ENCODE data around the gene CHRNE. TPM values are rescaled to one million over a fixed set of nuclear protein-coding genes. Genes with fewer than 3 reads are reported as not detected.
A peak's percentile ranks its signal among the peaks of the same experiment; 100 is the strongest.

CHRNE gene
- total and polyA plus RNA-seq, 2 of the 13 experiments (the other 11 are each of a cell fraction or from before 2014, with no cell fraction given) = 0.53 to 0.59 TPM

DNA sequence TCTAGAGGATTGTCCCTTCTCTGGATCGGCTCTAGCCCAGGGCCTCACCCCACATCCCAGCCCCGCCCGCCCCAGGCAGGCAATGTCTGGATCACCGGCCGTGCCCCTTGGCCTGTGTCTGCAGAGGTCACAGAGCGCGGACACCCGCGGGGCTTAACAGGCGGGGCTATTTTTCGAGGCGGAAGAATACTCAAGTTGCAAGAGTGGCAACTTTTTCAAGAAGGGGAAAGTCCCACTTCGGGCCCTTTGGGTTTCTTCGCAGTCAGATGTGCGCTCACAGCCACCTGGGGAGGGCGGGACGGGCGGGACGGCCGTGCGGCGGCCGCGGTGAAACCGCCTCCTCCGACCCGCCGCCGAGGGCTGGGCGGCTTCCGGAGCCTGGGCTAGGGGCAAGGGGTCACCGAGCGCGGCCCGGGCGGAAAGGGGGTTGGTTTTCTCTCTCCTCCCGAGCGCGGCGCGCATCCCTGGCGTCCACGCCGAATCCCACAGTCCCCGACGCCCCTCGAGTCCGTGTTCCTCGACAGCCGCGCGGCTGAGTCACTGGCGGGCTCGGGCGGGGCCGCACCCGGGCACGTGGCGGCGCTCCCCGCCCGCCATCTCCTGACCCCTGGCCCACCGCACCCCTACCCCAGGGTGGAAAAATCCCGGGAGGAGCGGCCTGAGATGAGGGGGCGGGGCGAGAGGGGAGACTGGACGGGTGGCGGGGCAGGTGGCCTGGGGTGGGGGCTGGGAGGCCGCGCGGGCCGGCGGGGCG, 46.6 kb upstream of the CHRNE start (continued):
- TF ChIP-seq ZNF777 (CRISPR knock-in tag; IDR thresholded peaks at IDR 0.05) (peak; percentile 96), ADNP (CRISPR knock-in tag; IDR thresholded peaks at IDR 0.05) (no peak), RARG (CRISPR knock-in tag; IDR thresholded peaks at IDR 0.05; ENCODE audit: low read depth) (no peak), ZNF460 (CRISPR knock-in tag; IDR thresholded peaks at IDR 0.05; ENCODE audit: borderline replicate concordance) (peak; percentile 13; the same call in 1 of the 2 replicates), TEAD2 (CRISPR knock-in tag; IDR thresholded peaks at IDR 0.05) (no peak), ZNF354B (CRISPR knock-in tag; IDR thresholded peaks at IDR 0.05) (no peak), ZNF382 (CRISPR knock-in tag; IDR thresholded peaks at IDR 0.05; ENCODE audit: borderline replicate concordance) (no peak), ZNF607 (CRISPR knock-in tag; IDR thresholded peaks at IDR 0.05; ENCODE audit: borderline replicate concordance) (peak; percentile 67; the same call in 1 of the 2 replicates), ZEB1 (IDR thresholded peaks at IDR 0.05; ENCODE audit: insufficient replicate concordance, low read depth) (no peak), ZNF569 (CRISPR knock-in tag; IDR thresholded peaks at IDR 0.05; ENCODE audit: borderline replicate concordance) (no peak), ZNF343 (CRISPR knock-in tag; IDR thresholded peaks at IDR 0.05) (peak; percentile 72; the same call in 1 of the 2 replicates), GABPA (IDR thresholded peaks at IDR 0.05; ENCODE audit: low read depth, low read length) (peak; percentile 22; the same call in 1 of the 2 replicates), GABPA (CRISPR knock-in tag; IDR thresholded peaks at IDR 0.05; ENCODE audit: low read depth) (0 out of 2 replicates have a peak, but pooled peaks have one; percentile 2), MAZ (IDR thresholded peaks at IDR 0.05; ENCODE audit: borderline replicate concordance, low read depth, low read length) (peak; percentile 56; the same call in 1 of the 2 replicates), MAZ (CRISPR knock-in tag; IDR thresholded peaks at IDR 0.05; ENCODE audit: low read depth) (peak; percentile 81), ZBTB21 (CRISPR knock-in tag; IDR thresholded peaks at IDR 0.05) (no peak), SRSF4 (IDR thresholded peaks at IDR 0.05; ENCODE audit: low read depth, low read length, poor library complexity, severe bottlenecking) (no peak), FOSL2 (CRISPR knock-in tag; IDR thresholded peaks at IDR 0.05) (peak; percentile 83), SATB2 (CRISPR knock-in tag; IDR thresholded peaks at IDR 0.05) (0 out of 2 replicates have a peak, but pooled peaks have one; percentile 37)
- TF ChIP-seq, protein P1, sequence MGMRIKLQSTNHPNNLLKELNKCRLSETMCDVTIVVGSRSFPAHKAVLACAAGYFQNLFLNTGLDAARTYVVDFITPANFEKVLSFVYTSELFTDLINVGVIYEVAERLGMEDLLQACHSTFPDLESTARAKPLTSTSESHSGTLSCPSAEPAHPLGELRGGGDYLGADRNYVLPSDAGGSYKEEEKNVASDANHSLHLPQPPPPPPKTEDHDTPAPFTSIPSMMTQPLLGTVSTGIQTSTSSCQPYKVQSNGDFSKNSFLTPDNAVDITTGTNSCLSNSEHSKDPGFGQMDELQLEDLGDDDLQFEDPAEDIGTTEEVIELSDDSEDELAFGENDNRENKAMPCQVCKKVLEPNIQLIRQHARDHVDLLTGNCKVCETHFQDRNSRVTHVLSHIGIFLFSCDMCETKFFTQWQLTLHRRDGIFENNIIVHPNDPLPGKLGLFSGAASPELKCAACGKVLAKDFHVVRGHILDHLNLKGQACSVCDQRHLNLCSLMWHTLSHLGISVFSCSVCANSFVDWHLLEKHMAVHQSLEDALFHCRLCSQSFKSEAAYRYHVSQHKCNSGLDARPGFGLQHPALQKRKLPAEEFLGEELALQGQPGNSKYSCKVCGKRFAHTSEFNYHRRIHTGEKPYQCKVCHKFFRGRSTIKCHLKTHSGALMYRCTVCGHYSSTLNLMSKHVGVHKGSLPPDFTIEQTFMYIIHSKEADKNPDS (CRISPR knock-in tag; IDR thresholded peaks at IDR 0.05) = no peak
- TF ChIP-seq, protein P2, sequence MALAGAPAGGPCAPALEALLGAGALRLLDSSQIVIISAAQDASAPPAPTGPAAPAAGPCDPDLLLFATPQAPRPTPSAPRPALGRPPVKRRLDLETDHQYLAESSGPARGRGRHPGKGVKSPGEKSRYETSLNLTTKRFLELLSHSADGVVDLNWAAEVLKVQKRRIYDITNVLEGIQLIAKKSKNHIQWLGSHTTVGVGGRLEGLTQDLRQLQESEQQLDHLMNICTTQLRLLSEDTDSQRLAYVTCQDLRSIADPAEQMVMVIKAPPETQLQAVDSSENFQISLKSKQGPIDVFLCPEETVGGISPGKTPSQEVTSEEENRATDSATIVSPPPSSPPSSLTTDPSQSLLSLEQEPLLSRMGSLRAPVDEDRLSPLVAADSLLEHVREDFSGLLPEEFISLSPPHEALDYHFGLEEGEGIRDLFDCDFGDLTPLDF (CRISPR knock-in tag; IDR thresholded peaks at IDR 0.05) = peak; percentile 65
- TF ChIP-seq, protein P3, sequence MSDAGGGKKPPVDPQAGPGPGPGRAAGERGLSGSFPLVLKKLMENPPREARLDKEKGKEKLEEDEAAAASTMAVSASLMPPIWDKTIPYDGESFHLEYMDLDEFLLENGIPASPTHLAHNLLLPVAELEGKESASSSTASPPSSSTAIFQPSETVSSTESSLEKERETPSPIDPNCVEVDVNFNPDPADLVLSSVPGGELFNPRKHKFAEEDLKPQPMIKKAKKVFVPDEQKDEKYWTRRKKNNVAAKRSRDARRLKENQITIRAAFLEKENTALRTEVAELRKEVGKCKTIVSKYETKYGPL (CRISPR knock-in tag; IDR thresholded peaks at IDR 0.05) = no peak
- TF ChIP-seq, protein P4, sequence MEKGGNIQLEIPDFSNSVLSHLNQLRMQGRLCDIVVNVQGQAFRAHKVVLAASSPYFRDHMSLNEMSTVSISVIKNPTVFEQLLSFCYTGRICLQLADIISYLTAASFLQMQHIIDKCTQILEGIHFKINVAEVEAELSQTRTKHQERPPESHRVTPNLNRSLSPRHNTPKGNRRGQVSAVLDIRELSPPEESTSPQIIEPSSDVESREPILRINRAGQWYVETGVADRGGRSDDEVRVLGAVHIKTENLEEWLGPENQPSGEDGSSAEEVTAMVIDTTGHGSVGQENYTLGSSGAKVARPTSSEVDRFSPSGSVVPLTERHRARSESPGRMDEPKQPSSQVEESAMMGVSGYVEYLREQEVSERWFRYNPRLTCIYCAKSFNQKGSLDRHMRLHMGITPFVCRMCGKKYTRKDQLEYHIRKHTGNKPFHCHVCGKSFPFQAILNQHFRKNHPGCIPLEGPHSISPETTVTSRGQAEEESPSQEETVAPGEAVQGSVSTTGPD (CRISPR knock-in tag; IDR thresholded peaks at IDR 0.05) = no peak
- TF ChIP-seq, protein P5, sequence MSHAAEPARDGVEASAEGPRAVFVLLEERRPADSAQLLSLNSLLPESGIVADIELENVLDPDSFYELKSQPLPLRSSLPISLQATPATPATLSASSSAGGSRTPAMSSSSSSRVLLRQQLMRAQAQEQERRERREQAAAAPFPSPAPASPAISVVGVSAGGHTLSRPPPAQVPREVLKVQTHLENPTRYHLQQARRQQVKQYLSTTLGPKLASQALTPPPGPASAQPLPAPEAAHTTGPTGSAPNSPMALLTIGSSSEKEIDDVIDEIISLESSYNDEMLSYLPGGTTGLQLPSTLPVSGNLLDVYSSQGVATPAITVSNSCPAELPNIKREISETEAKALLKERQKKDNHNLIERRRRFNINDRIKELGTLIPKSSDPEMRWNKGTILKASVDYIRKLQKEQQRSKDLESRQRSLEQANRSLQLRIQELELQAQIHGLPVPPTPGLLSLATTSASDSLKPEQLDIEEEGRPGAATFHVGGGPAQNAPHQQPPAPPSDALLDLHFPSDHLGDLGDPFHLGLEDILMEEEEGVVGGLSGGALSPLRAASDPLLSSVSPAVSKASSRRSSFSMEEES (CRISPR knock-in tag; IDR thresholded peaks at IDR 0.05) = no peak; the same call in 1 of the 2 replicates
